Endometrial microvascular endothelial cells (primary cell): ENCODE measurements around the gene DENND1B. TPM values are rescaled to one million over a fixed set of nuclear protein-coding genes. Genes with fewer than 3 reads are reported as not detected.

ENCODE experiments used
- in situ Hi-C: cut with HindIII; loops from 2 replicates; pipeline ENCODE4 v1.10.0; 2017; ENCODE audit warnings: low sequenced_read_pairs, low pct_unique_long_range_greater_than_20kb; ENCODE audit errors: inconsistent ontology term
- total RNA-seq: library from RNA; depleted of rRNA; stranded (reverse); fragments of >200 nt; gene quantifications from one replicate; pipeline ENCODE4 v1.2.3, GENCODE V29; 2015; ENCODE audit errors: inconsistent ontology term

The DENND1B gene
- total RNA-seq, 1 donor from 2014 or later: 0.93 TPM

DNA sequence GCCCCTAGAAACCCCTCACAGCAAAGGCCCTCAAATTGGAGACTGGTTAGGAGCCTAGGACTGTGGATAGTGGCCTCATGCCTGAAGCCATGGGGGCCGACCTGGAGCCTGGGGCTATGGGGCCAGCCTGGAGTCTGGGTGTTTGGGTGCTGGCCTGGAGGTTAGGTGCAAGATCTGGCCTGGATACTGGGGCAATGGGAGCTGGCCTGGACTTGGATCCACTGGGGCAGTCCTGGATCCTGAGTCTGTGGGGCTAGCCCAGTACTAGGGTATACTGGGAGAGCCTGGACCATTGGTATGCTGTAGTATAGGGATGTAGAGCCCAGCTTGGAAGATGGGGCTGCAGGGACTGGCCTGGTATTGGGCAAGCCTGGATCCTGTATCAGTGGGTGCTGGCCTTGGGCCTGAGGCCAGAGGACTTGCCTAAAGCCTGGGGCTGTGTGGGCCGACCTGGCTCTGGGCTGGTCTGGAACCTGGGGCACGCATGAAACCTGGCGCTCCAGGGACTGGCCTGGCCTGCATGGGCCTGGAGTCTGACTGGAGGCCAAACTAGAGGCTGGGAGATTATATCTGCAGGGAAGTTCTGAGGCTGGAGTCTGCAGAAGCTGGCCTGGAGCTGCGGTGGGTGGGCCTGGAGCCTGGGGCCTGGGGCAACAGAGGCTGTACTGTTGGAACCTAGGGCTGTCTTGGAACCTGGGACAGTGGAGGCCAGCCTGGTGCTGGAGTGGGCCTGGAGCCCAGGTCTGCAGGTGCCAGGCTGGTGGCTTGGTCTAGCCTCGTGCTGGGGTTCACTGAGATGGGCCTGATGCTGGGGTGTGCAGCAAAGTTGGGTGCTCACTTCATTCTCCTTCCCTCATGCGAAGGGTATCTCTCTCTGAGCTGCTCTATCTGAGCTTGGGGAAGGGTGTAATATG lies 12.6 kb upstream of the DENND1B start:
- in situ Hi-C loops: no loop called here

DNA sequence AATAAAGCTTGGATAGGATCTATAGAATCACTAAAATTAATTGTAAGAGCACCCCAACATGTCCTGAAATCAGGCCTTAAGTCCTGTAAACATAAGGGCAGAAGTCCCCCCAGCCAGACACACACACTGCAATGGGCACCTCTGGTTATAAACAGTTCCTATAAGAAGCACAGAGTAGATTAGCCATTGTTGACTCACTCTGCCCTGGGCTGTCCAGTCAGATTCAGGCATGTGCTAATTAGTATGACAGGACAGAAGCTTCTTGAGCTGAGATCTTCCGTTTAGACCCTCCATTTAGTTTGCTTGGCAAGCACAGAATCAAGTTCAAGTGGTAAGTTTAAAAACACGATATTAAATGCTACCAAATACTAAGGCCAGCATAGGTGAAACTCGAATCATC lies 11.8 kb upstream of the DENND1B start:
- in situ Hi-C loops: no loop called here

DNA sequence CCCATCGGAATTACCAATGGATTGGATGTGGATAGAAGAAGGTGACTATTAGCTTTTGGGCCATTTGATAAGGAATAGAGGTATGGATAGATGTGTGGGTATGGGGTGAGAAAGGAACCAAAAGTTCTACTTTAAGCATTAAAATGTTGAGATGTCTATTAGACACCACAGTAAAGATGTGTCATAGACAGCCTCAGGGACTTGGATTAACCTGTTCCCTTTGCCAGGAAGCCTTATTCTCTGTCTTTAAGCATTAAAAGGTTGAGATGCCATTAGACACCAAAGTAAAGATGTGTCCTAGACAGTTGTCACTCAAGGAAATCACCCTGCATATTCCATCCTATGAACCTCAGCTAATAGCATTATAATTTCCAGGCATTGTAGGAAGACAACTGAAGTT lies 11.0 kb upstream of the DENND1B start:
- in situ Hi-C loops: no loop called here

DNA sequence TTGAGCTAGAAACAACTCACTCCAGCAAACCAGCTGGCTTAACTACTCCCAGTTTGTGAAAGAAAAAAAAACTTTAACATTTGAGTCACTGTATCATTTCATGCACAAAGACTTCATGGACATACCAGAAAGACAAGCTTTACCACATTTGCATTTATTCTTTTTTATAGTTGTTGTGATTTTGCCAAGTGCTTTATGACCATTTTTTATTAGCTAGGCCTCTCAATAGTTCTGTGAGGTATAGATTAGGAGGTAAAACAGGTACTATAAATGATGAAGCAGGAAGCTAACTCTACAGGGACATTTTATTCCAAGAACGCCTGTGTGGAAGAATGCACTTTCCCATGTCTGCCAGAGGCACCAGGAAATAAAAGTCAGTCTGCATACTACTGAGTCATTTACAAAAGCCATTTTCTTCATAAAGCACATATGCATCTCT lies 8.2 kb upstream of the DENND1B start:
- in situ Hi-C loops: no loop called here

DNA sequence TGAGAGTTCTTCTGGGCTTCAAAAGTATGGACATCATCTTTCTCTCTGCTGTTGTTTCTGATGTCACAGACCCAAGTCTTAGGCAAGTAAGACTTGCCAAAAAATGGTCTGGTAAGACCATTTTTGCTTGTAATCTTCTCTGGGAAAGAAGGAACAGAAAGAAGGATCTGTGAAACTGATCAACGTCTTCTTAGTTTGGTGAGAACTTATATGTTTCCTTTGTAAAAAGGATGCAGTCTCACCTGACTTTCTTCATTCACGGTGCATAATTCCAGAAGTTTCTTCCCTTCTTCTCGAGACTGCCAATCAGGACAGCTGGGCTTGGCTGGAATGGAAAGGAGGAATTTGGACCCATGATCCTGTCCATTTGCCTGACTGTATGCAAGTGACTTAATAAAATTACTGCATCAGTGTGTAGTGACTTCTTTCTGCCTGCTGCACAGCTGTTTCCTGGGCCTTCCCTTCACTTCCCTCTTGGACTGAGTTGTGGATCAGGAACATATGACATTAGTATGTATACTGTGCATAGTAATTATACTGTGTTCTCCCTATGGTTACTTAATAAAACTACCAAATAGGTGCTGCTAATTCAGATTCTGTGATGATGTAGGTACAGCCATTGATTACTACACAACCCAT lies 7.6 kb upstream of the DENND1B start:
- in situ Hi-C loops: no loop called here

DNA sequence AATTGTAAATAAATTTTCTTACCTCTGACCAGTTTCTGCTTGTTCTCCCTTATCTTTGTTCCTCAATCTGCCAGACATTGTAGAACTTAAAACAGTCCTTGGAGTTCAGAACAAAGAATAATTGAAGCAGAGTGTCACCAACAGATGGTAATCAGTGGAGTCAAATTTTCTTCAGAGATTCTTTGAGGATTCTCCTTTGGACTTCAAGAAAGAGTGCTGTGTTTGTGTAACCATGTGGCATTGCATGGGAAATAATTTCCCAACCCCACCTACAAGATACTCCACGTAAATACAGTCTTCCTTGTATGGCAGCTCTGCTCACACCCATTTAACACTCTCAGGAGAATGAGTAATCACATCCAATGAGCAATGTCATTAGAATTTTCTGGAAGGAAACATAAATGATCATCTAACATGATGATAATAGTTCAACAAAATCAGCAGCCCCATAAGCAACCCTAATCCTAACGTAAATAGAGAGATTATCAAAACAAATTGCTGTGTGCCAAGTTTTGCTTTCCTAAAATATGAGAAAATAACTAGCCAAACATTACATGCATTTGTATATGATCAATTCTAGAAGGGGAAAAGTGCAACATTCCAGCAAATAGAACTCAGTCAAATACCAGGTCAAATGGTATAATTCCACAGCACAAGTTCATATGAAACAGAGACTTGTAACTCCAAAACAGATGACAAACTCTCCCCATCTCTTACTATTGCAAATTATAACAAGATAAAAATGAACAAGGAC lies 6.9 kb upstream of the DENND1B start:
- in situ Hi-C loops: no loop called here

DNA sequence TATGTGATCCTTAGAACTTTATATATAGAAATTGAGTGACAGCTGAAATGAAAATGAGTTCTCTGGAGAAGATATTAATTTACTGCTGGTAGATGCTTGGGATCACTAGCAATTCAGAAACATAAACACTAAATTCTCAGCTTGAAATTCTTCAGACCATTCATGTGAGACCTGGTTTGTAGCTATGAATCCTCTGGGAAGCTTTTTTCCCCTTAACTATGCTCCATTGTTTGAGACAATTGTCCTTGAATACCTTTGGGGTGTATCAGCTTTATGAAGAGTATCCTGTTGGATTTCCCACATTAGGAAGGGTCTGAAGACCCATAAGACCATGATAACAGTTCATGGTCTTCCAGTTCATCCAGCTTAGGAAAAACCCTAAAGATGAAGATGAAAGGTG lies 4.6 kb upstream of the DENND1B start:
- in situ Hi-C loops: no loop called here

DNA sequence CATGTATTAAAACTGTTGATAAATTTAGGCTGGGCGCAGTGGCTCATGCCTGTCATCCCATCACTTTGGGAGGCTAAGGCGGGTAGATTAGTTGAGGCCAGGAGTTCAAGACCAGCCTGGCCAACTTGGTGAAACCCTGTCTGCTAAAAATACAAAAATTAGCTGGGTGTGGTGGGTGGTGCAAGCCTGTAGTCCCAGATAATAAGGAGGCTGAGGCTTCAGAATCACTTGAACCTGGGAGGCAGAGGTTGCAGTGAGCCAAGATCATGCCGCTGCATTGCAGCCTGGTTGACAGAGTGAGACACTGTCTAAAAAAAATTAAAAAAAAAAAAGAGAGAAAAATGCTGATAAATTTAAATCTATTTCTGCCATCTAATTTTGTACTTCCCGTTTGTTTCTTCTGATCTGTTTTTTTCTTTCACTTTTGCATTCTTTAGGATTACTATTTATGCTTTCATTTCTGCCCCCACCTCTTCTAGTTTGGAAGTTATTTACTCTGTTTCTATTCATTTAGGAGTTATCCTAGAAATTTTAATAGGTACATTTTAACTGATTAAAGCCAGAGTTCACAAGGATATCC lies 3.2 kb upstream of the DENND1B start:
- in situ Hi-C loops: no loop called here

DNA sequence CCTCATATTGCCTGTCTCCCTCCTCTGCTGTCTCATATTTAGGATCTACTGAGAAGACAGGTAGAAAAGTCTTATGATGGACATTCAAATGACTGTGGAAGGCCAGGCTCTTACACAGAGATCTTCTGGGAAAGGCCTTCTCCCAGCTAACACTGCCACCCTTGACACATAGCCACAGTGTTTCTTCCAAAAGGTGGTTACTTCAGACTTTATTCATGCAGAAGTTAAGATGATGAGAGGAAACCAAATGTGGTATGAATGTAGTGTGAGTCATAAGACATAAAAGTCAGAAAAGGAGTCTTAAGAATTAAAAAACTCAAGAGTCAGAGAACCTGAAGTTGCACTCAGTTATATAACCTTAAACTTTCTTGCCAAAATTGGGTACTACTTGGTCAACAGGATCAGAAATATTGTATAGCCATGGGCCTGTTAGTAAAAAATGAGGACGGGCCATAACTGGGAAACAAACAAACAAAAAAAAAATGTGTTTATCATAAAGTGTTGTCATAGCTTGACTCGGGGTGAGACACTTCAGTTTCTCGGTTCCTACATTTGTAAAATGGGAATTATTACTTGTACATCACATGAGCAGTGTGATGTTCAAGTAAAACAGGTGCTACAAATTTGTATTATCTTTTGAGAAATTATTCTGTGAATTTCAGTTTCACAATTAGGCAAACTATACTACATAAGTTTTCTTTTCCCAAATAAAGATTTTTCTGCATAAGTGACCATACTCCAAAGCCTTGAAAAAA lies 1.2 kb upstream of the DENND1B start:
- in situ Hi-C loops: no loop called here

DNA sequence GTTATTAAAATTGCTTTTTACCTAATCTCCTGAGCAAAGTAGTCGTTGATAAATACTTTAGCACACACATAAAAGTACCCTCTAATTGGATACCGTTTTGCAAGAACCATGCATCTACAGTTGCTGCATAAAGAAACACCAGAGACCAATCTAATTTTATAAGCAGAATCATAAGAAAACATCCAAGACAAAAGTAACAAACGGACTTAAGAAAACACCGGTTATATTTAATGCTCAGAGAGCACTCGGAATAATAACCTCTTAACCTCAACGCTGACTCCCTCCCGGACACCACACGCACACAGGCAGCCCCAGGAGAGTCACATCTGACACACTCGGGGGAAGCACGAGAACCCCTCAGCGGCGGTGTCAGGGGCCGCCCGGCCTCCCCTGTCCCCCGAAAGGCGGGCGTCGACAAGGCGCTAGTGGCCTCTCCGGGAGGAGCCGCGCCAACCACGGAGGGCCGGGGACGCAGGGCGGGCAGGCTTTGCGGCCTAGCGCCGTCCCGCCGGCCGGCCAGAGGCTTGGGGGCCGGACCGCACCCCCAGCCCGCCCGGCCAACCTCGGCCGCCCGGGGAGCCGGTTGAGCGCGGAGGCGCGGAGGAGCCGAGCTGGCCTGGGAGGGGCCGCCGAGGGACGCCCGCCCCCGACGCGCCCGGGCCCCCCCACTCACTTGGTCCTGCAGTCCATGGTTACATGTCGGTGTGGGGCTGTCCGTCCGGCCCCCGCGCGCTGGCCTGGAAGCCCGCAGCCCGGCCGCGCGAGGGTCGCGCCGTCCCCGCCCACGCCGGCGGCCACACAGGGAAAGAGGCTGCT lies 606 bp downstream of the DENND1B start:
- in situ Hi-C loops: no loop called here

DNA sequence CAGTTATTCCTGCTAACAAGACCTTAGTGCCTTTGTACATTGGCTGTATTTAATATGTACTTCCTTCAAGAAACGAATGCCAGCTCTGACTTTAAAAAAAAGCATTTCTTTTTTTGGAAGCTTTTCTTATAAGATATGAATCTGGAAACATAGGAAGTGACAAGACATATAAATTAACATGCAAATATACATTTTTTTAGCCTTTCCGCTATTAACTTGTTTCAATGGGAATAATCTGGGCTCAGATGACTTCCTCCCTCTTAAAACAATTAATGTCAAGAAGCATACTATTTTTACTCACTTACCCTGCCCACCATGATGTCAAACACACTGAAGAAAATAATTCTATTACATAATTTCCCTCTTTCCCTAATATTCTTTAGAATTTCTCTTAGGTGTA lies 1.4 kb downstream of the DENND1B start:
- in situ Hi-C loops: no loop called here

DNA sequence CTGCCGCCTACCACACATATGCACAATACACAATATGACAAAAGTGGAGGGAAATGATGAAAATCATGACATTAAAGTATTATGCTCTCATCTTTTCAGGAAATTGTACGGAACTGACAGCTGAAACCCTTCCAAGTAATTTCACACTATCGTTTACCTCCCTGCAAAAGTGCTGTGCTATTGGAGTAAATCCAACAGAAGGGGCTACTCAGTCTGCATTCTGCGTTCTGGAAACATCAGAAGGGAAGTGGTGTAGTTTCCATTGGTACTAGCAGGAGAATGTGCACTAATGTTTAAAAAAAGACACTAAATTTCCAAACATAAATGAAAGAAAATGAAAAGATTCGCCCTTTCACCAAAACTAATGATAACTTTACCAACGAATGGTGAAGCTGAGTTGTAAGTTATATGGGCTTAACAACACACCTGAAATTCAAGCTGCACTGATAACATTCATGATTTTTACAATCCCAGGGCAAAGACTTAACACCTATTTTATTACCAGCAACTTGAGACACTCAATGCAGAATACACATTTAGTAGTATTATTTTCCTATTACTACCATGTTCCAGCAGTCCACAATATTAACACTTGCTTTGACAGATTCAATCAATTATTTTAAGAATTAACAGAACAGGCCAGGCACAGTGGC lies 3.2 kb downstream of the DENND1B start:
- in situ Hi-C loops: no loop called here

DNA sequence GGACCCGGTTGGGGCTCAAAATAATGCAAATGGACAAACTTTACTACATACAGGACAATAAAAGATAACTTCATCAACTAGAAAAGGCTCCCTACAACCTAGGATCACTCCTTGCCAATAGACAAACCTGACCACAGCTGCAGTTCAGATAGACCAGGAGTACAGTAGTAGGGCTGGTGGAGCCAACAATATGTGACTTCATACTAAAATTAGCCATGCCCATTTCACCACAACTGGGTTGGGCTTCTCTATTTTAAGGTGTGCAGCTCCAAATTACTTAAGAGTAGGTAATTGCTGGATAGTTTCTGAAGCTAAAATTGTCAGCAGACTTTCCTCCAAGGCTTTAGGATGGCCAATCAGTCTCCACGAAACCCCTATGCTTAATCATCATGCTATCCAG lies 3.9 kb downstream of the DENND1B start:
- in situ Hi-C loops: no loop called here

DNA sequence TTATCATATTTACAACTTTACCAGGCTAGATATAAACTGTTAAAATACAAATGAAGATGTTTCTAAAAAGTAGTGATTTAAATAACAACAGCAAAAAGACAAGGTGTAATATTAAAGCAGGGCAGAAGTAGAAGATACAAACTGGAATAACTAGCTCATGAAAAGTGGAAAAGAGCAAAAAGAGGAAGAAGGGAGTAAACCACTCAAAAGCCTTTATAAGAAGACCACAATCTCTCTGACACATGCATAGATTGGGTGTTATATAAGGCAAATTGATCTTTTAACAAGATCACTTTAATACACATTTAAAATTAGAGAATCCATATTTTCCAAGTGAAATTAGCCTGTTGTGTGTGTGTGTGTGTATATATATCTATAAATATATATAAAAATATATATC lies 5.0 kb downstream of the DENND1B start:
- in situ Hi-C loops: no loop called here

DNA sequence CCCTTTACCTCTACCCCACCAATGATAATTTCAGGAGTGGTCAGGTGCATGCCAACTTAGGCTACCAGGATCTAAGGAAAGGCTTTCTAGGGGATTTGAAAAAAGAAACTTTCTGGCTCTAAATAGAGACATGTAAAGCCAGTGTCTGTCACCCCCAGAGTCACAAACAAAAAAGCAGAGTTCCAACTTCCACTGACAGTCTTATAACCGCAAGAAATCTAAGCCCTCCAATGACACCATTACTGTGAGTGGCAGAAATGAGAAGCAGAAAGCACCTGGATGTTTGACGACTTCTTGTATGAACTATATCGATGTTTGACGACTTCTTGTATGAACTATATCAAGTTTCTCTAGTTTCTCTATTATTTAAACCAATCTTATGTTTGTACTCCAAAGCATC lies 6.0 kb downstream of the DENND1B start:
- in situ Hi-C loops: no loop called here

DNA sequence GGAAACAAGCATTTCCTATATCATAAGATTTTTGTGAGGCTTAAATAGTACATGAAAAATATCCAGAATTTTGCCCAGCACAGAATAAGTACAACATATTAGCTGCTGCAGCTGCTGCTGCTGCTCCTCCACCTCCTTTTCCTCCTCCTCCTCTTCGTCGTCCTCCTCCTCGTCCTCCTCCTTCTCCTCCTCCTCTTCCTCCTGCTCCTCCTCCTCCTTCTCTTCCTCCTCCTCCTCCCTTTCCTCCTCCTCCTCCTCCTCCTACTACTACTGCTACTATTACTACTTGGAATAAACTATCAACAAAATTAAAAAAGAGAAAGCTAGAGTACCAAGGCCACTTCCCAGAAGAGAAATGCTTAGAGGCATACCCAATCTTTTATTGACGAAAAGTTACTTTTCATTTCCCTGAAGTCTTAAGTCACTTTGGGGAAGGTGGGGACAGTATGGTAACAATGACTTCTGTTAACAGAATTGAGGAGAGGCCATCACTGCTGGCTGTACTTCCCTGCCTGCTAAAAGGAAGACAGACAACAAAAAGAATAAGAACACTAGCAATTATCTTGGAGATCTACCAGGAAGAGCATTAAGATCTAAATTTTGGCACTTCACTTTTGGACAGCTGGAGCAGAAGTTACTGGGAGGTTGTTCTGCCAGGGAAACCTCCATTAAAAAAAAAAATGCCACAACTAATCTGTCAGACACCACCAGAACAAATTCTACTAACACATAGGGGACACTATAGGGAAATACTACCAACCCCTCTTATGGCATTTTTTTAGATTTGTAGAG lies 7.1 kb downstream of the DENND1B start:
- in situ Hi-C loops: no loop called here

DNA sequence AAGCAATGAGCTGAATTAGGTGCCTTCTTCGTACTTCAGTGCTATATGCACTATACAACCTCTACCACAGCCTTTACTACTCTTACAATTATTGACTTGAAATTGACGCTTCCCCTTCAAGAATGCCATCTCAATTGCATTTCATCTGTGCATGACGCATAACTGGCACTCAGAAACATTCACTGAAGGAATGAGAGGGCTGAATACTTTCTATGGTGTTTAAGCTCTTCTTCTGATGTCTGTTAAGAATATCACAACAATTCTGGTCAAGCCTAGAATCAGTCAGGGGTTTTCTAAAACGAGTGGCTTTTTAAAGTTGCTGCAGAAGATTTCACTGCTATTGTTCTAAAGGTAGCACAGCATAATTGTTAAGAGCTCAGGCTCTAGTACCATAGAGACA lies 11.5 kb downstream of the DENND1B start:
- in situ Hi-C loops: no loop called here
